Activated T-cell treated with anti-CD3 and anti-CD28 coated beads, Interleukin-2, amount 50 U/mL, for 24 hours (primary cell): ENCODE measurements around the gene ZSCAN32.
A peak's percentile ranks its signal among the peaks of the same experiment; 100 is the strongest.

Source experiments
- DNase-seq: peaks from one replicate; pipeline ENCODE4 v3.0.0-alpha.2; 2020
- H3K27ac Mint-ChIP-seq: 2 replicates; pipeline ENCODE4 v1.8.0; 2020; ENCODE audit warnings: mild to moderate bottlenecking, mixed read lengths
- H3K27me3 Mint-ChIP-seq: 2 replicates; pipeline ENCODE4 v1.8.0; 2020; ENCODE audit warnings: mixed read lengths
- H3K36me3 Mint-ChIP-seq: 2 replicates; pipeline ENCODE4 v1.8.0; 2020; ENCODE audit warnings: low read depth, mixed read lengths
- H3K4me1 Mint-ChIP-seq: 2 replicates; pipeline ENCODE4 v1.8.0; 2020; ENCODE audit warnings: low read depth, mixed read lengths
- H3K4me3 Mint-ChIP-seq: 2 replicates; pipeline ENCODE4 v1.8.0; 2020; ENCODE audit warnings: mild to moderate bottlenecking, moderate library complexity, mixed read lengths
- H3K9me3 Mint-ChIP-seq: 2 replicates; pipeline ENCODE4 v1.8.0; 2020; ENCODE audit warnings: mixed read lengths

The ZSCAN32 gene

GRCh38 chr16:3377917-3378316 lies 22.9 kb downstream of the ZSCAN32 start:
- Mint-ChIP-seq H3K4me3 (no peak overlapping the region), H3K36me3 (peaks cover 94% of the 10 kb centered on the region), H3K4me1 (no peaks in the 10 kb centered on the region), H3K27me3 (no peaks in the 10 kb centered on the region), H3K9me3 (peaks cover 78% of the 10 kb centered on the region), H3K27ac (no peak overlapping the region)
- no peak for DNase-seq

- Mint-ChIP-seq H3K27me3 (no peaks in the 10 kb centered on the region), H3K4me3 (no peak overlapping the region), H3K27ac (no peak overlapping the region), H3K9me3 (peaks cover 63% of the 10 kb centered on the region), H3K36me3 (peaks cover 76% of the 10 kb centered on the region), H3K4me1 (no peaks in the 10 kb centered on the region)
- no peak for DNase-seq
Measured at GRCh38 chr16:3375680-3376079, 25.1 kb downstream of the ZSCAN32 start.

GRCh38 chr16:3369073-3369472 lies 31.7 kb downstream of the ZSCAN32 start:
- Mint-ChIP-seq H3K4me1 (peaks cover 17% of the 10 kb centered on the region), H3K36me3 (peaks cover 34% of the 10 kb centered on the region), H3K4me3 (no peak overlapping the region), H3K9me3 (peaks cover 31% of the 10 kb centered on the region), H3K27ac (no peak overlapping the region), H3K27me3 (no peaks in the 10 kb centered on the region)
- DNase-seq = no peak

GRCh38 chr16:3364774-3365427 lies 35.9 kb downstream of the ZSCAN32 start:
- peak; percentile 88 for DNase-seq
- peaks cover 19% of the 10 kb centered on the region for H3K4me1 Mint-ChIP-seq
- H3K27me3 Mint-ChIP-seq = peaks cover 20% of the 10 kb centered on the region
- peak overlapping the region; percentile 94 for H3K27ac Mint-ChIP-seq
- H3K36me3 Mint-ChIP-seq = peaks cover 22% of the 10 kb centered on the region
- peak overlapping the region; percentile 85 for H3K4me3 Mint-ChIP-seq
- H3K9me3 Mint-ChIP-seq = peaks cover 32% of the 10 kb centered on the region

- Mint-ChIP-seq H3K4me3 (no peak overlapping the region), H3K27ac (no peak overlapping the region), H3K36me3 (peaks cover 22% of the 10 kb centered on the region), H3K27me3 (peaks cover 24% of the 10 kb centered on the region), H3K9me3 (peaks cover 34% of the 10 kb centered on the region), H3K4me1 (peaks cover 19% of the 10 kb centered on the region)
- DNase-seq = no peak
Measured at GRCh38 chr16:3363793-3364192, 37.0 kb downstream of the ZSCAN32 start.

GRCh38 chr16:3362931-3363330 lies 37.9 kb downstream of the ZSCAN32 start:
- no peak for DNase-seq
- Mint-ChIP-seq H3K27ac (no peak overlapping the region), H3K36me3 (peaks cover 22% of the 10 kb centered on the region), H3K4me1 (peaks cover 19% of the 10 kb centered on the region), H3K27me3 (peaks cover 24% of the 10 kb centered on the region), H3K4me3 (no peak overlapping the region), H3K9me3 (peaks cover 34% of the 10 kb centered on the region)

- no peak overlapping the region for H3K4me3 Mint-ChIP-seq
- H3K27ac Mint-ChIP-seq = no peak overlapping the region
- peaks cover under 1% of the 10 kb centered on the region for H3K36me3 Mint-ChIP-seq
- peaks cover 13% of the 10 kb centered on the region for H3K9me3 Mint-ChIP-seq
- H3K27me3 Mint-ChIP-seq = peaks cover 24% of the 10 kb centered on the region
- H3K4me1 Mint-ChIP-seq = no peaks in the 10 kb centered on the region
- no peak for DNase-seq
Measured at GRCh38 chr16:3358871-3359270, 41.9 kb downstream of the ZSCAN32 start.

GRCh38 chr16:3356118-3356517 lies 44.7 kb downstream of the ZSCAN32 start:
- H3K9me3 Mint-ChIP-seq = peaks cover 5% of the 10 kb centered on the region
- H3K27ac Mint-ChIP-seq = no peak overlapping the region
- H3K27me3 Mint-ChIP-seq = peaks cover 16% of the 10 kb centered on the region
- DNase-seq = no peak
- H3K4me1 Mint-ChIP-seq = peaks cover 3% of the 10 kb centered on the region
- no peak overlapping the region for H3K4me3 Mint-ChIP-seq
- no peaks in the 10 kb centered on the region for H3K36me3 Mint-ChIP-seq

- Mint-ChIP-seq H3K36me3 (no peaks in the 10 kb centered on the region), H3K4me3 (no peak within 1 kb of the TSS), H3K9me3 (peaks cover 2% of the 10 kb centered on the region), H3K4me1 (peaks cover 3% of the 10 kb centered on the region), H3K27ac (no peak within 1 kb of the TSS), H3K27me3 (peaks cover 11% of the 10 kb centered on the region)
- no peak for DNase-seq
Measured at GRCh38 chr16:3355589-3355988, 45.2 kb downstream of the ZSCAN32 start, which contains the start of gene OR2C1. TSS of gene OR2C1 (plus strand) at chr16:3355889. CDS start at chr16:3355941, 52 bp downstream.

GRCh38 chr16:3349175-3349574 lies 51.6 kb downstream of the ZSCAN32 start:
- H3K4me1 Mint-ChIP-seq = peaks cover 3% of the 10 kb centered on the region
- H3K27me3 Mint-ChIP-seq = no peaks in the 10 kb centered on the region
- no peak overlapping the region for H3K4me3 Mint-ChIP-seq
- no peaks in the 10 kb centered on the region for H3K36me3 Mint-ChIP-seq
- no peaks in the 10 kb centered on the region for H3K9me3 Mint-ChIP-seq
- no peak overlapping the region for H3K27ac Mint-ChIP-seq
- no peak for DNase-seq

- no peaks in the 10 kb centered on the region for H3K27me3 Mint-ChIP-seq
- no peak overlapping the region for H3K4me3 Mint-ChIP-seq
- H3K36me3 Mint-ChIP-seq = no peaks in the 10 kb centered on the region
- no peak for DNase-seq
- no peak overlapping the region for H3K27ac Mint-ChIP-seq
- H3K9me3 Mint-ChIP-seq = no peaks in the 10 kb centered on the region
- peaks cover 2% of the 10 kb centered on the region for H3K4me1 Mint-ChIP-seq
Measured at GRCh38 chr16:3348547-3349167, 52.1 kb downstream of the ZSCAN32 start.

- no peak for DNase-seq
- H3K4me1 Mint-ChIP-seq = no peaks in the 10 kb centered on the region
- no peak overlapping the region for H3K4me3 Mint-ChIP-seq
- no peaks in the 10 kb centered on the region for H3K27me3 Mint-ChIP-seq
- no peaks in the 10 kb centered on the region for H3K36me3 Mint-ChIP-seq
- no peaks in the 10 kb centered on the region for H3K9me3 Mint-ChIP-seq
- no peak overlapping the region for H3K27ac Mint-ChIP-seq
Measured at GRCh38 chr16:3347586-3347985, 53.2 kb downstream of the ZSCAN32 start.

- no peaks in the 10 kb centered on the region for H3K9me3 Mint-ChIP-seq
- no peak overlapping the region for H3K4me3 Mint-ChIP-seq
- no peak for DNase-seq
- no peak overlapping the region for H3K27ac Mint-ChIP-seq
- H3K27me3 Mint-ChIP-seq = no peaks in the 10 kb centered on the region
- H3K36me3 Mint-ChIP-seq = no peaks in the 10 kb centered on the region
- H3K4me1 Mint-ChIP-seq = no peaks in the 10 kb centered on the region
Measured at GRCh38 chr16:3346041-3346440, 54.8 kb downstream of the ZSCAN32 start.
